Right lobe of liver (tissue), 6 donors: ENCODE data around the gene ATP6V1F. TPM values are rescaled to one million over a fixed set of nuclear protein-coding genes. Genes with fewer than 3 reads are reported as not detected.

Source experiments
- ATAC-seq, 4 donors: fragments of 200-7000 bp; cut with Tn5 transposase; one replicate each; pipeline ENCODE4 v1.9.1; 2020; ENCODE audit warnings: mild to moderate bottlenecking in 4 of 4, moderate library complexity in 4 of 4
- DNase-seq, 3 donors: peaks; one replicate each; pipeline ENCODE4 v3.0.0-alpha.2; 2020
- H3K27ac ChIP-seq, 3 donors: fragments of 200-600 bp; one replicate each; pipeline ENCODE4 v1.8.0; 2022
- H3K27me3 ChIP-seq, 2 donors: fragments of 200-600 bp; one replicate each; pipeline ENCODE4 v1.8.0; 2022
- H3K36me3 ChIP-seq, 4 donors: fragments of 200-600 bp; sonication (generic) in 1 of 4; one replicate each; pipeline versions ENCODE4 v1.5.1 to v1.8.0; 2017 to 2022; ENCODE audit warnings: control low read depth in 1 of 4
- H3K4me1 ChIP-seq, 4 donors: fragments of 200-600 bp; sonication (generic) in 1 of 4; one replicate each; pipeline versions ENCODE4 v1.5.1 to v1.8.0; 2017 to 2022; ENCODE audit warnings: control low read depth in 1 of 4
- H3K4me3 ChIP-seq, 3 donors: fragments of 200-600 bp; one replicate each; pipeline ENCODE4 v1.8.0; 2022
- H3K9me3 ChIP-seq, 4 donors: fragments of 200-600 bp; sonication (generic) in 1 of 4; one replicate each; pipeline versions ENCODE4 v1.5.1 to v1.8.0; 2017 to 2022; ENCODE audit warnings: control low read depth in 1 of 4
- CTCF ChIP-seq, 4 donors: fragments of 200-600 bp in 3 of 4; fragments of 450-650 bp in 1 of 4; IDR thresholded peaks; one replicate each; pipeline versions ENCODE4 v1.5.1 to v1.8.0; 2016 to 2022; ENCODE audit warnings: antibody characterized with exemption in 4 of 4, mild to moderate bottlenecking in 2 of 4
- POLR2A ChIP-seq: fragments of 450-650 bp; IDR thresholded peaks from one replicate; pipeline ENCODE4 v1.6.1; 2017; ENCODE audit warnings: antibody characterized with exemption, mild to moderate bottlenecking
- WGBS: methylation state at CpG from one replicate; pipeline ENCODE4 v1.1.6; 2018; ENCODE audit warnings: low coverage, low lambda C conversion rate; ENCODE audit not compliant: insufficient coverage; ENCODE audit errors: missing lambda C conversion rate; 5-methylcytosine and 5-hydroxymethylcytosine counted together
- intact Hi-C, 2 donors: fragments of 100-400 bp; cut with DNase I; formaldehyde crosslinking; loops; one replicate each; pipeline versions ENCODE4 v1.11.2 to v1.14.1; 2022
- total RNA-seq, 6 experiments: library from RNA; depleted of rRNA in 2 of 6; stranded (reverse); fragments of >200 nt in 2 of 6; fragmentation: NEBNext Ultra II Directional in 3 of 6; extraction: Animal tissue kit (Norgen Biotek cat#: 25700) in 3 of 6; gene quantifications; one replicate each; pipeline versions ENCODE4 v1.1.0 to v1.2.4, GENCODE V29; 2016 to 2023
- donor health status: DM: no; HTN: yes; CAD: no.
- donor health status: DM: no; HTN: no; CAD: no.
- donor health status: DM: no; HTN: no; CAD: no.
- donor health status: DM: no; HTN: yes; CAD: no.
- donor health status: DM: no; HTN: yes; CAD: no.

The ATP6V1F gene
- total RNA-seq, 6 experiments from 2014 or later, result 26.9 to 72.0 (median 38.9) TPM

- H3K4me3 ChIP-seq, result no peak overlapping the region
- 85% methylated on average over 12 of the region's 18 CpGs for WGBS
- H3K27me3 ChIP-seq, result no peaks in the 10 kb centered on the region
- no peak overlapping the region for H3K27ac ChIP-seq
- intact Hi-C loops, result no loop called here
- no peaks in the 10 kb centered on the region for H3K9me3 ChIP-seq
- ATAC-seq, result peak in 2 of 4 donors; percentile 24 to 26
- H3K36me3 ChIP-seq, result no peaks in the 10 kb centered on the region
- DNase-seq, result no peak
- TF ChIP-seq POLR2A (no peak), CTCF (IDR thresholded peaks at IDR 0.05) (no peak)
- H3K4me1 ChIP-seq, result no peaks in the 10 kb centered on the region
These were observed 12.7 kb upstream of the ATP6V1F start for GRCh38 chr7:128849804-128850490.

- H3K4me1 ChIP-seq, result no peaks in the 10 kb centered on the region
- TF ChIP-seq POLR2A, result no peak
- TF ChIP-seq CTCF (IDR thresholded peaks at IDR 0.05), result no peak
- no peak overlapping the region for H3K27ac ChIP-seq
- intact Hi-C loops, result no loop called here
- H3K36me3 ChIP-seq, result no peaks in the 10 kb centered on the region
- no peaks in the 10 kb centered on the region for H3K27me3 ChIP-seq
- no peak overlapping the region for H3K4me3 ChIP-seq
- no peak for DNase-seq
- ATAC-seq, result no peak
- no CpG with 5 or more reads among the region's 28 CpGs for WGBS
- no peaks in the 10 kb centered on the region for H3K9me3 ChIP-seq
These were observed 10.0 kb upstream of the ATP6V1F start for GRCh38 chr7:128852537-128853254.

GRCh38 chr7:128853799-128854198, 8.9 kb upstream of the ATP6V1F start:
- no peak for TF ChIP-seq POLR2A
- TF ChIP-seq CTCF (IDR thresholded peaks at IDR 0.05), result no peak
- ATAC-seq (no peak), DNase-seq (no peak)
- Histone ChIP-seq H3K27ac (no peak overlapping the region), H3K4me1 (no peaks in the 10 kb centered on the region), H3K27me3 (no peaks in the 10 kb centered on the region), H3K4me3 (no peak overlapping the region), H3K36me3 (no peaks in the 10 kb centered on the region), H3K9me3 (no peaks in the 10 kb centered on the region)
- intact Hi-C loops, result no loop called here
- WGBS, result 20% methylated on average over 3 of the region's 23 CpGs

GRCh38 chr7:128854396-128854795, 8.3 kb upstream of the ATP6V1F start:
- no peaks in the 10 kb centered on the region for H3K36me3 ChIP-seq
- intact Hi-C loops, result no loop called here
- no peak for ATAC-seq
- no peaks in the 10 kb centered on the region for H3K9me3 ChIP-seq
- DNase-seq, result no peak
- no CpG with 5 or more reads among the region's 21 CpGs for WGBS
- H3K4me3 ChIP-seq, result no peak overlapping the region
- H3K27me3 ChIP-seq, result no peaks in the 10 kb centered on the region
- no peak overlapping the region for H3K27ac ChIP-seq
- H3K4me1 ChIP-seq, result no peaks in the 10 kb centered on the region
- TF ChIP-seq POLR2A (no peak), CTCF (IDR thresholded peaks at IDR 0.05) (no peak)
